Stomach smooth muscle (tissue), 2 donors: ENCODE data around the gene PTPRM.

Source experiments
- H3K27ac ChIP-seq: one replicate; pipeline ENCODE4 v1.7.0; 2013; ENCODE audit warnings: mild to moderate bottlenecking, low read length, inconsistent platforms
- H3K27me3 ChIP-seq, 2 donors: one replicate each; pipeline ENCODE4 v1.7.0; 2013; ENCODE audit warnings: low read length in 2 of 2; ENCODE audit not compliant: insufficient read depth in 2 of 2, control insufficient read depth in 1 of 2
- H3K36me3 ChIP-seq, 2 donors: one replicate each; pipeline ENCODE4 v1.7.0; 2013; ENCODE audit warnings: low read length in 2 of 2; ENCODE audit not compliant: control insufficient read depth in 2 of 2, insufficient read depth in 2 of 2
- H3K4me1 ChIP-seq: one replicate; pipeline ENCODE4 v1.7.0; 2013; ENCODE audit warnings: low read length; ENCODE audit not compliant: control insufficient read depth, insufficient read depth
- H3K4me3 ChIP-seq, 2 donors: one replicate each; pipeline ENCODE4 v1.7.0; 2013; ENCODE audit warnings: low read length in 2 of 2
- H3K9ac ChIP-seq, 2 donors: one replicate each; pipeline ENCODE4 v1.7.0; 2013; ENCODE audit warnings: low read length in 2 of 2, mild to moderate bottlenecking in 1 of 2
- H3K9me3 ChIP-seq, 2 donors: one replicate each; pipeline ENCODE4 v1.7.0; 2013; ENCODE audit warnings: low read length in 2 of 2; ENCODE audit not compliant: control insufficient read depth in 2 of 2
- donor health status: healthy.
- donor health status: Pancreatic carcinoma.

PTPRM gene

GRCh38 chr18:7754258-7754657 lies 187.1 kb downstream of the PTPRM start:
- no peak overlapping the region for H3K4me3 ChIP-seq
- no peaks in the 10 kb centered on the region for H3K36me3 ChIP-seq
- no peaks in the 10 kb centered on the region for H3K27me3 ChIP-seq
- H3K9ac ChIP-seq = no peak overlapping the region
- H3K27ac ChIP-seq = no peak overlapping the region
- peaks cover 6% of the 10 kb centered on the region for H3K4me1 ChIP-seq
- H3K9me3 ChIP-seq = no peaks in the 10 kb centered on the region

GRCh38 chr18:7754725-7755181 lies 187.6 kb downstream of the PTPRM start:
- H3K27ac ChIP-seq = no peak overlapping the region
- H3K36me3 ChIP-seq = no peaks in the 10 kb centered on the region
- no peak overlapping the region for H3K9ac ChIP-seq

GRCh38 chr18:7755753-7756475 lies 188.8 kb downstream of the PTPRM start:
- H3K27me3 ChIP-seq = no peaks in the 10 kb centered on the region
- H3K4me1 ChIP-seq = peaks cover 8% of the 10 kb centered on the region
- H3K4me3 ChIP-seq = no peak overlapping the region
- no peaks in the 10 kb centered on the region for H3K36me3 ChIP-seq
- no peaks in the 10 kb centered on the region for H3K9me3 ChIP-seq
- H3K27ac ChIP-seq = no peak overlapping the region
- no peak overlapping the region for H3K9ac ChIP-seq

More at GRCh38 chr18:7754725-7755181, 187.6 kb downstream of the PTPRM start:
- H3K9me3 ChIP-seq = no peaks in the 10 kb centered on the region
- H3K4me3 ChIP-seq = no peak overlapping the region
- no peaks in the 10 kb centered on the region for H3K27me3 ChIP-seq
- peaks cover 6% of the 10 kb centered on the region for H3K4me1 ChIP-seq

- Histone ChIP-seq H3K27me3 (no peaks in the 10 kb centered on the region), H3K9me3 (no peaks in the 10 kb centered on the region), H3K4me1 (peaks cover 9% of the 10 kb centered on the region), H3K27ac (no peak overlapping the region), H3K9ac (no peak overlapping the region), H3K4me3 (no peak overlapping the region), H3K36me3 (no peaks in the 10 kb centered on the region)
These were observed 190.1 kb downstream of the PTPRM start for GRCh38 chr18:7757175-7757574.

- H3K9me3 ChIP-seq = no peaks in the 10 kb centered on the region
- H3K27ac ChIP-seq = no peak overlapping the region
- no peak overlapping the region for H3K9ac ChIP-seq
- H3K27me3 ChIP-seq = no peaks in the 10 kb centered on the region
- no peaks in the 10 kb centered on the region for H3K36me3 ChIP-seq
- peaks cover 9% of the 10 kb centered on the region for H3K4me1 ChIP-seq
- no peak overlapping the region for H3K4me3 ChIP-seq
These were observed 191.6 kb downstream of the PTPRM start for GRCh38 chr18:7758764-7759163.

GRCh38 chr18:7760967-7761948 lies 194.1 kb downstream of the PTPRM start:
- Histone ChIP-seq H3K4me3 (no peak overlapping the region), H3K4me1 (peaks cover 3% of the 10 kb centered on the region), H3K27me3 (no peaks in the 10 kb centered on the region), H3K27ac (no peak overlapping the region), H3K36me3 (no peaks in the 10 kb centered on the region), H3K9me3 (no peaks in the 10 kb centered on the region), H3K9ac (no peak overlapping the region)

GRCh38 chr18:7764405-7764804 lies 197.3 kb downstream of the PTPRM start:
- peaks cover 3% of the 10 kb centered on the region for H3K4me1 ChIP-seq
- H3K27me3 ChIP-seq = no peaks in the 10 kb centered on the region
- no peaks in the 10 kb centered on the region for H3K36me3 ChIP-seq
- H3K4me3 ChIP-seq = no peak overlapping the region
- H3K27ac ChIP-seq = no peak overlapping the region
- H3K9ac ChIP-seq = no peak overlapping the region
- no peaks in the 10 kb centered on the region for H3K9me3 ChIP-seq

- Histone ChIP-seq H3K27ac (no peak overlapping the region), H3K9me3 (no peaks in the 10 kb centered on the region), H3K4me3 (no peak overlapping the region), H3K9ac (no peak overlapping the region), H3K27me3 (no peaks in the 10 kb centered on the region), H3K4me1 (no peaks in the 10 kb centered on the region), H3K36me3 (no peaks in the 10 kb centered on the region)
These were observed 199.2 kb downstream of the PTPRM start for GRCh38 chr18:7766346-7766745.

GRCh38 chr18:7766817-7767216 lies 199.7 kb downstream of the PTPRM start:
- H3K9ac ChIP-seq = no peak overlapping the region
- H3K27ac ChIP-seq = no peak overlapping the region
- H3K36me3 ChIP-seq = no peaks in the 10 kb centered on the region
- no peaks in the 10 kb centered on the region for H3K27me3 ChIP-seq
- no peak overlapping the region for H3K4me3 ChIP-seq
- no peaks in the 10 kb centered on the region for H3K4me1 ChIP-seq
- no peaks in the 10 kb centered on the region for H3K9me3 ChIP-seq

- Histone ChIP-seq H3K4me3 (no peak overlapping the region), H3K9ac (no peak overlapping the region), H3K27me3 (no peaks in the 10 kb centered on the region), H3K27ac (no peak overlapping the region), H3K9me3 (no peaks in the 10 kb centered on the region), H3K36me3 (no peaks in the 10 kb centered on the region), H3K4me1 (no peaks in the 10 kb centered on the region)
These were observed 203.8 kb downstream of the PTPRM start for GRCh38 chr18:7770908-7771307.
